ENCODE data around the gene PALM3.

Gene PALM3

DNA sequence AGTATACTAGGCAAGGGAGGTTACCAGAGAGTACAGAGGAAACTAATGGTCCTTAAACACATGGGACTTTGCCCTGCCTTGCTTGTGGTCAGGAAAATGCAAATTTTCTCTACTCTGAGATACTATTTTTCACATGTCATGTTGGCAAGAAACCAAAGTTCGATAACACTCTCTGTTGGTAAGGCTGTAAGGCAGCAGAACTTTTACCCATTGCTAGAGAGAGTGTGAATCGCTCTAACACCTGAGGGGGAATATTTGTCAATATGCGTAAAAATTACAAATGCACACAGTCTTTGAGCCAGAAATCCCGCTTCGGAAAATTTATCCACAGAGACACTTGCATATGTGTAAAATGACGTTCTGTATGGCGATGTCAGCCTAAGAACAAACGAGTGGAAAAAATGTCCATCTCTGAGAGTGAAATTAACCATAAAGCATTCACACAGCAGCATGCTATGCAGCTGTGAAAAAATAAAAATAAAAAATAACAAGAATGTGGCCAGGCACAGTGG is 46.3 kb downstream of the PALM3 start:
- no CpG with 5 or more reads among the region's 8 CpGs for WGBS, 2 donors (ENCODE audit: extremely low coverage in 2 of 2, insufficient read length in 2 of 2, insufficient replicate concordance in 1 of 2)
- no peak overlapping the region for H3K4ac ChIP-seq (ENCODE audit: low read length)
- H3K9me3 ChIP-seq (replicated peaks in 1 of 2; ENCODE audit: control insufficient read depth in 2 of 2, insufficient read depth in 1 of 2, low read depth in 1 of 2, low read length in 2 of 2) = no peaks in the 10 kb centered on the region
- H2AFZ ChIP-seq (ENCODE audit: low read length) = no peak overlapping the region
- no peak overlapping the region for H4K8ac ChIP-seq (ENCODE audit: low read depth, low read length)
- no peak overlapping the region for H3K14ac ChIP-seq (ENCODE audit: low read length)
- H3K4me2 ChIP-seq (ENCODE audit: insufficient read depth, low read length, poor library complexity, severe bottlenecking) = no peak overlapping the region
- no peak overlapping the region for H3K4me3 ChIP-seq (ENCODE audit: low read length in 2 of 2)
- no peaks in the 10 kb centered on the region for H3K27me3 ChIP-seq (ENCODE audit: control insufficient read depth in 3 of 3, insufficient read depth in 3 of 3, low read depth in 1 of 3, low read length in 3 of 3)
- H3K23ac ChIP-seq (ENCODE audit: low read depth, low read length, poor library complexity) = no peak overlapping the region
- no peak overlapping the region for H3K27ac ChIP-seq (replicated peaks; ENCODE audit: low read length)
- H2BK5ac ChIP-seq (ENCODE audit: low read length) = no peak overlapping the region
- DNase-seq (ENCODE audit: low spot score) = no peak
- H4K91ac ChIP-seq (ENCODE audit: low read depth, low read length, poor library complexity) = no peak overlapping the region
- no peaks in the 10 kb centered on the region for H3K79me1 ChIP-seq (ENCODE audit: low read depth, low read length)
- no peaks in the 10 kb centered on the region for H3K36me3 ChIP-seq (replicated peaks in 1 of 2; ENCODE audit: control insufficient read depth in 2 of 2, insufficient read depth in 2 of 2, low read length in 2 of 2)
- H2AK5ac ChIP-seq (ENCODE audit: low read depth, low read length) = no peak overlapping the region
- H2BK15ac ChIP-seq (ENCODE audit: low read length) = no peak overlapping the region
- no peak overlapping the region for H3K18ac ChIP-seq (ENCODE audit: low read length)
- no peaks in the 10 kb centered on the region for H3K4me1 ChIP-seq (ENCODE audit: control insufficient read depth in 2 of 2, insufficient read depth in 1 of 2, low read depth in 1 of 2, low read length in 2 of 2)
- no peak overlapping the region for H2BK120ac ChIP-seq (ENCODE audit: low read depth, low read length)
- H3K9ac ChIP-seq (ENCODE audit: low read depth, low read length, poor library complexity) = no peak overlapping the region
- H2BK12ac ChIP-seq (ENCODE audit: low read length) = no peak overlapping the region

- Histone ChIP-seq H3K27me3 (ENCODE audit: control insufficient read depth in 3 of 3, insufficient read depth in 3 of 3, low read depth in 1 of 3, low read length in 3 of 3) (no peaks in the 10 kb centered on the region), H2AFZ (ENCODE audit: low read length) (no peak overlapping the region), H3K9me3 (replicated peaks in 1 of 2; ENCODE audit: control insufficient read depth in 2 of 2, insufficient read depth in 1 of 2, low read depth in 1 of 2, low read length in 2 of 2) (no peaks in the 10 kb centered on the region), H2BK12ac (ENCODE audit: low read length) (no peak overlapping the region), H4K91ac (ENCODE audit: low read depth, low read length, poor library complexity) (no peak overlapping the region), H2AK5ac (ENCODE audit: low read depth, low read length) (no peak overlapping the region), H3K14ac (ENCODE audit: low read length) (no peak overlapping the region), H2BK120ac (ENCODE audit: low read depth, low read length) (no peak overlapping the region), H3K36me3 (replicated peaks in 1 of 2; ENCODE audit: control insufficient read depth in 2 of 2, insufficient read depth in 2 of 2, low read length in 2 of 2) (no peaks in the 10 kb centered on the region), H4K8ac (ENCODE audit: low read depth, low read length) (no peak overlapping the region), H2BK5ac (ENCODE audit: low read length) (no peak overlapping the region), H3K79me1 (ENCODE audit: low read depth, low read length) (no peaks in the 10 kb centered on the region), H3K4me3 (ENCODE audit: low read length in 2 of 2) (no peak overlapping the region), H2BK15ac (ENCODE audit: low read length) (no peak overlapping the region), H3K23ac (ENCODE audit: low read depth, low read length, poor library complexity) (no peak overlapping the region), H3K18ac (ENCODE audit: low read length) (no peak overlapping the region), H3K9ac (ENCODE audit: low read depth, low read length, poor library complexity) (no peak overlapping the region), H3K27ac (replicated peaks; ENCODE audit: low read length) (no peak overlapping the region), H3K4me2 (ENCODE audit: insufficient read depth, low read length, poor library complexity, severe bottlenecking) (no peak overlapping the region), H3K4me1 (ENCODE audit: control insufficient read depth in 2 of 2, insufficient read depth in 1 of 2, low read depth in 1 of 2, low read length in 2 of 2) (no peaks in the 10 kb centered on the region), H3K4ac (ENCODE audit: low read length) (no peak overlapping the region)
- WGBS, 2 donors (ENCODE audit: extremely low coverage in 2 of 2, insufficient read length in 2 of 2, insufficient replicate concordance in 1 of 2) = no CpG with 5 or more reads among the region's 2 CpGs
- DNase-seq (ENCODE audit: low spot score) = no peak
These were observed 49.4 kb downstream of the PALM3 start for GRCh38 chr19:14012378-14012915.

DNA sequence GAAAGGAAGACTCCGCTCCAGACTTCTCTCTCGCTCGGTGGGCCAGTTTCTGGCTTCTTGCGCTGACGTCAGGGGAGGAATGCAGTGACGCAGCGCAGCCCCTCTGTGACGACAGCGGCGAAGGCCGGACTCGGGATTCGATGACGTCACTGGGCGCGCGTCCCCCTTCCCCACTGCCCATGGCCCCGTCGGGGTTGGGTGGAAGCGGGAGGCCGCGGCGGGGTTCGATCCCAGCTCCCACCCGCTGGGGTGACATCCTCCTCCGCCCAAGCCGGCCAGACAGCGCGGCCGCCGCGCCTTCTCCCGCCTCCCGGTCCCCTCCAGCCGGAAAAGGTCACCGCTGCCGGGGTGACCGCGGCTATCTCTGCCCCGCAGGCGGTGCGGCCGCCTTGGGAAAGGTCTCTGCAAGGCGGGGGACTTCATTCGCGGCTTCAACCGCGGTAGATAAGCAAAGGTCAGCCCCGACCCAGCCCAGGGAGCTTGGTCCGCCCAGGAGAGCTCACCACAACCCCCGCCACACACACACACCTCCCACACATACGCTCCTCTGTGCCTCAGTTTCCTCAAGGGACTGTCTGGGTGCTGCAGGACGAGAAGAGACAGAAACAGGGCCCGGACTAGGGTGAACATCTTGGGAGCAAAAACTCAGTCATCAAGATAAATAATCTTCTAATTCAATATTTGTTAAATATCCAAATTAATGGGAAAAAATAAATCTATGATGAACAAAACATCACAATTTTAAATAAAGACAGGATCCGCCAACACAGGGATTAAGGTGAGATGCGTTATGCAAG is 54.9 kb downstream of the PALM3 start:
- H3K9me3 ChIP-seq (replicated peaks in 1 of 2; ENCODE audit: control insufficient read depth in 2 of 2, insufficient read depth in 1 of 2, low read depth in 1 of 2, low read length in 2 of 2) = no peaks in the 10 kb centered on the region
- no peak for DNase-seq (ENCODE audit: low spot score)
- no CpG with 5 or more reads among the region's 56 CpGs for WGBS, 2 donors (ENCODE audit: extremely low coverage in 2 of 2, insufficient read length in 2 of 2, insufficient replicate concordance in 1 of 2)
- peaks cover 3% of the 10 kb centered on the region for H3K79me1 ChIP-seq (ENCODE audit: low read depth, low read length)
- peak overlapping the region; percentile 89 for H2AFZ ChIP-seq (ENCODE audit: low read length)
- H3K36me3 ChIP-seq (replicated peaks in 1 of 2; ENCODE audit: control insufficient read depth in 2 of 2, insufficient read depth in 2 of 2, low read length in 2 of 2) = no peaks in the 10 kb centered on the region
- H3K4me2 ChIP-seq (ENCODE audit: insufficient read depth, low read length, poor library complexity, severe bottlenecking) = peak overlapping the region; percentile 81
- H4K8ac ChIP-seq (ENCODE audit: low read depth, low read length) = peak overlapping the region; percentile 100
- H3K4me1 ChIP-seq (ENCODE audit: control insufficient read depth in 2 of 2, insufficient read depth in 1 of 2, low read depth in 1 of 2, low read length in 2 of 2) = peaks cover 0 to 2% of the 10 kb centered on the region in 2 donors
- peak overlapping the region; percentile 88 for H2BK5ac ChIP-seq (ENCODE audit: low read length)
- peak overlapping the region; percentile 57 for H2AK5ac ChIP-seq (ENCODE audit: low read depth, low read length)
- H2BK12ac ChIP-seq (ENCODE audit: low read length) = no peak overlapping the region
- peak overlapping the region; percentile 76 for H3K14ac ChIP-seq (ENCODE audit: low read length)
- peak overlapping the region; percentile 59 to 94 for H3K4me3 ChIP-seq (ENCODE audit: low read length in 2 of 2)
- H3K18ac ChIP-seq (ENCODE audit: low read length) = peak overlapping the region; percentile 98
- no peak overlapping the region for H4K91ac ChIP-seq (ENCODE audit: low read depth, low read length, poor library complexity)
- H3K27ac ChIP-seq (replicated peaks; ENCODE audit: low read length) = peak overlapping the region; percentile 93
- H3K4ac ChIP-seq (ENCODE audit: low read length) = peak overlapping the region; percentile 89
- H2BK120ac ChIP-seq (ENCODE audit: low read depth, low read length) = peak overlapping the region; percentile 14
- H3K27me3 ChIP-seq (ENCODE audit: control insufficient read depth in 3 of 3, insufficient read depth in 3 of 3, low read depth in 1 of 3, low read length in 3 of 3) = no peaks in the 10 kb centered on the region
- H2BK15ac ChIP-seq (ENCODE audit: low read length) = no peak overlapping the region
- peak overlapping the region; percentile 72 for H3K9ac ChIP-seq (ENCODE audit: low read depth, low read length, poor library complexity)
- peak overlapping the region; percentile 87 for H3K23ac ChIP-seq (ENCODE audit: low read depth, low read length, poor library complexity)

- Histone ChIP-seq H3K4ac (ENCODE audit: low read length) (peak within 1 kb of the TSS; percentile 89), H3K27ac (replicated peaks; ENCODE audit: low read length) (peak within 1 kb of the TSS; percentile 93), H3K14ac (ENCODE audit: low read length) (peak within 1 kb of the TSS; percentile 76), H3K36me3 (replicated peaks in 1 of 2; ENCODE audit: control insufficient read depth in 2 of 2, insufficient read depth in 2 of 2, low read length in 2 of 2) (no peaks in the 10 kb centered on the region), H3K18ac (ENCODE audit: low read length) (peak within 1 kb of the TSS; percentile 98), H3K9ac (ENCODE audit: low read depth, low read length, poor library complexity) (peak within 1 kb of the TSS; percentile 72), H3K4me2 (ENCODE audit: insufficient read depth, low read length, poor library complexity, severe bottlenecking) (peak within 1 kb of the TSS; percentile 81), H2AK5ac (ENCODE audit: low read depth, low read length) (peak within 1 kb of the TSS; percentile 57), H3K9me3 (replicated peaks in 1 of 2; ENCODE audit: control insufficient read depth in 2 of 2, insufficient read depth in 1 of 2, low read depth in 1 of 2, low read length in 2 of 2) (no peaks in the 10 kb centered on the region), H2BK5ac (ENCODE audit: low read length) (peak within 1 kb of the TSS; percentile 88), H2BK120ac (ENCODE audit: low read depth, low read length) (peak within 1 kb of the TSS; percentile 14), H4K91ac (ENCODE audit: low read depth, low read length, poor library complexity) (no peak within 1 kb of the TSS), H4K8ac (ENCODE audit: low read depth, low read length) (peak within 1 kb of the TSS; percentile 100), H2AFZ (ENCODE audit: low read length) (peak within 1 kb of the TSS; percentile 89), H3K4me1 (ENCODE audit: control insufficient read depth in 2 of 2, insufficient read depth in 1 of 2, low read depth in 1 of 2, low read length in 2 of 2) (peaks cover 0 to 2% of the 10 kb centered on the region in 2 donors), H2BK15ac (ENCODE audit: low read length) (no peak within 1 kb of the TSS), H3K79me1 (ENCODE audit: low read depth, low read length) (peaks cover 3% of the 10 kb centered on the region), H3K23ac (ENCODE audit: low read depth, low read length, poor library complexity) (peak within 1 kb of the TSS; percentile 87), H3K27me3 (ENCODE audit: control insufficient read depth in 3 of 3, insufficient read depth in 3 of 3, low read depth in 1 of 3, low read length in 3 of 3) (no peaks in the 10 kb centered on the region), H2BK12ac (ENCODE audit: low read length) (no peak within 1 kb of the TSS), H3K4me3 (ENCODE audit: low read length in 2 of 2) (peak within 1 kb of the TSS; percentile 59 to 94)
- WGBS, 2 donors (ENCODE audit: extremely low coverage in 2 of 2, insufficient read length in 2 of 2, insufficient replicate concordance in 1 of 2) = no CpG with 5 or more reads among the region's 58 CpGs
- peak; percentile 99 for DNase-seq (ENCODE audit: low spot score)
These were observed 55.7 kb downstream of the PALM3 start, which contains the start of gene RFX1 for GRCh38 chr19:14006085-14006765. Gene RFX1, minus strand, starts transcription at chr19:14006320. Its CDS starts 12,477 bp downstream, at chr19:13993843.
